Uterus (tissue), 4 donors: ENCODE measurements around the gene ECPAS. TPM values are rescaled to one million over a fixed set of nuclear protein-coding genes. Genes with fewer than 3 reads are reported as not detected.

Experiments used
- DNase-seq, 2 donors: peaks; one replicate each; pipeline ENCODE4 v3.0.0-alpha.2; 2019 to 2020
- H3K27ac ChIP-seq, 2 donors: fragments of 200-600 bp; sonication (generic); 1 replicate in 1 of 2; 2 replicates in 1 of 2; pipeline ENCODE4 v1.5.1; 2016 to 2018
- H3K27me3 ChIP-seq, 2 donors: fragments of 200-600 bp; sonication (generic); one replicate each; pipeline ENCODE4 v1.5.1; 2018 to 2019; ENCODE audit warnings: control low read depth in 1 of 2
- H3K36me3 ChIP-seq, 2 donors: fragments of 200-600 bp; sonication (generic); one replicate each; pipeline ENCODE4 v1.5.1; 2019; ENCODE audit warnings: control low read depth in 1 of 2
- H3K4me1 ChIP-seq, 2 donors: fragments of 200-600 bp; sonication (generic); one replicate each; pipeline ENCODE4 v1.5.1; 2018 to 2019; ENCODE audit warnings: control low read depth in 1 of 2
- H3K4me3 ChIP-seq, 2 donors: fragments of 200-600 bp; sonication (generic); 1 replicate in 1 of 2; 2 replicates in 1 of 2; pipeline ENCODE4 v1.5.1; 2018 to 2019; ENCODE audit warnings: mild to moderate bottlenecking in 1 of 2
- H3K9me3 ChIP-seq, 2 donors: fragments of 200-600 bp; sonication (generic); one replicate each; pipeline ENCODE4 v1.5.1; 2019; ENCODE audit warnings: control low read depth in 1 of 2
- POLR2A ChIP-seq, 2 donors: fragments of 450-650 bp; IDR thresholded peaks; one replicate each; pipeline ENCODE4 v1.6.1; 2016; ENCODE audit warnings: antibody characterized with exemption in 2 of 2, mild to moderate bottlenecking in 1 of 2, moderate library complexity in 1 of 2
- intact Hi-C: fragments of 100-400 bp; cut with DNase I; formaldehyde crosslinking; loops from one replicate; pipeline ENCODE4 v1.15.1; 2023; ENCODE audit warnings: low total_unique reads
- total RNA-seq, 4 donors: library from RNA; depleted of rRNA in 3 of 4; stranded (reverse); fragments of >200 nt in 3 of 4; gene quantifications; one replicate each; pipeline versions ENCODE4 v1.1.0 to v1.2.4, GENCODE V29; 2014 to 2023
- TF ChIP-seq, protein P1 (sequence below), 4 experiments: fragments of 200-600 bp in 2 of 4; fragments of 450-650 bp in 2 of 4; sonication (generic) in 2 of 4; IDR thresholded peaks; one replicate each; pipeline ENCODE4 v1.5.1; 2016 to 2019; ENCODE audit warnings: antibody characterized with exemption in 4 of 4, mild to moderate bottlenecking in 2 of 4, moderate library complexity in 1 of 4
- donor health status: DM: yes; HTN: yes; CAD: no.

ECPAS gene
- total RNA-seq, 4 donors from 2014 or later = 56.1 to 115 (median 84.4) TPM

DNA sequence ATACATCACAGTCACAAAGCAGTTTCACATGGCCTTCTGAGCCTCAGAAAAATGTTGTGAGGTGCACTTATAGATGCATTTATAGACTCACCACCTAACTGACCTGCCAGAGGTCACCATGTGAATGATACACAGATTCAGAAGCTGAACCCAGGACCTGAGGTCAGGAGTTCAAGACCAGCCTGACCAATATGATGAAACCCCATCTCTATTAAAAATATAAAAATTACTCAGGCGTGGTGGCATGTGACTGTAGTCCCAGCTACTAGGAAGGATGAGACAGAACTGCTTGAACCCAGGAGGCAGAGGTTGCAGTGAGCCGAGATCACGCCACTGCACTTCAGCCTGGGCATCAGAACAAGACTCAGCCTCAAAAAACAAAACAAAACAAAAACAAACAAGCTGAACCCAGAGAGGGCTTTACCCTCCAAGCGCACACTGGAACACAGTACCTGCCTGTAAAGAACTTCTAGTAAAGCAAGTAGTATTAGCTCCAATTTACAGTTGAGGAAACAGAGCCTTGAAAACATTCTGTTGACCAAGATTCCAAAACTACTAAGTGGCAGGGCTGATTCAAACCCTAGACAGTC lies 16.3 kb downstream of the ECPAS start:
- Histone ChIP-seq H3K27me3 (no peaks in the 10 kb centered on the region), H3K9me3 (no peaks in the 10 kb centered on the region), H3K27ac (peak overlapping the region in 1 of 2 donors; percentile 14), H3K4me3 (no peak overlapping the region), H3K36me3 (no peaks in the 10 kb centered on the region), H3K4me1 (no peaks in the 10 kb centered on the region)
- intact Hi-C loops = no loop called here
- DNase-seq = no peak
- TF ChIP-seq, protein P1, sequence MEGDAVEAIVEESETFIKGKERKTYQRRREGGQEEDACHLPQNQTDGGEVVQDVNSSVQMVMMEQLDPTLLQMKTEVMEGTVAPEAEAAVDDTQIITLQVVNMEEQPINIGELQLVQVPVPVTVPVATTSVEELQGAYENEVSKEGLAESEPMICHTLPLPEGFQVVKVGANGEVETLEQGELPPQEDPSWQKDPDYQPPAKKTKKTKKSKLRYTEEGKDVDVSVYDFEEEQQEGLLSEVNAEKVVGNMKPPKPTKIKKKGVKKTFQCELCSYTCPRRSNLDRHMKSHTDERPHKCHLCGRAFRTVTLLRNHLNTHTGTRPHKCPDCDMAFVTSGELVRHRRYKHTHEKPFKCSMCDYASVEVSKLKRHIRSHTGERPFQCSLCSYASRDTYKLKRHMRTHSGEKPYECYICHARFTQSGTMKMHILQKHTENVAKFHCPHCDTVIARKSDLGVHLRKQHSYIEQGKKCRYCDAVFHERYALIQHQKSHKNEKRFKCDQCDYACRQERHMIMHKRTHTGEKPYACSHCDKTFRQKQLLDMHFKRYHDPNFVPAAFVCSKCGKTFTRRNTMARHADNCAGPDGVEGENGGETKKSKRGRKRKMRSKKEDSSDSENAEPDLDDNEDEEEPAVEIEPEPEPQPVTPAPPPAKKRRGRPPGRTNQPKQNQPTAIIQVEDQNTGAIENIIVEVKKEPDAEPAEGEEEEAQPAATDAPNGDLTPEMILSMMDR (IDR thresholded peaks at IDR 0.05) = no peak
- TF ChIP-seq POLR2A (IDR thresholded peaks at IDR 0.05) = no peak

DNA sequence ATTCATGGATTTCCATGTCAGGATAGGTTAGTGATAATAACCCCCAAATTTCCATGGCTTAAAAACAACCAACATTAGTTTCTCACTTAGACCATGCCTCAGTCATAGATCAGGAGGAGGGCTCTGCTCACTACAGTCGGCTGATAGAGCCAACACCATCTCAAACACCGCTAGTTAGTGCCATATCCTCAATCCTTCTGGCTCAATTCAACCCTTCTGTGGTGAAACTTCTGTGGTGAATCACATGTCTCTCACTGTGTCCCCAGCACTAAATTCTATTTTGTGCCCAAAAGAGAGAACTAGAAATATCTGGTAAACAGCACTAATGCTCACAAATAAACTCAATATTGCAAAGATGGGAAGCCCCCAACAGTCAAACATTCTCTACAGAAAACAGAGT lies 21.1 kb downstream of the ECPAS start:
- no peak overlapping the region for H3K4me3 ChIP-seq
- no peak overlapping the region for H3K27ac ChIP-seq
- DNase-seq = no peak
- intact Hi-C loops = no loop called here
- no peaks in the 10 kb centered on the region for H3K27me3 ChIP-seq
- H3K36me3 ChIP-seq = no peaks in the 10 kb centered on the region
- no peaks in the 10 kb centered on the region for H3K9me3 ChIP-seq
- TF ChIP-seq, protein P1 (IDR thresholded peaks at IDR 0.05) = no peak
- no peak for TF ChIP-seq POLR2A (IDR thresholded peaks at IDR 0.05)
- peaks cover 0 to 8% of the 10 kb centered on the region in 2 donors for H3K4me1 ChIP-seq

DNA sequence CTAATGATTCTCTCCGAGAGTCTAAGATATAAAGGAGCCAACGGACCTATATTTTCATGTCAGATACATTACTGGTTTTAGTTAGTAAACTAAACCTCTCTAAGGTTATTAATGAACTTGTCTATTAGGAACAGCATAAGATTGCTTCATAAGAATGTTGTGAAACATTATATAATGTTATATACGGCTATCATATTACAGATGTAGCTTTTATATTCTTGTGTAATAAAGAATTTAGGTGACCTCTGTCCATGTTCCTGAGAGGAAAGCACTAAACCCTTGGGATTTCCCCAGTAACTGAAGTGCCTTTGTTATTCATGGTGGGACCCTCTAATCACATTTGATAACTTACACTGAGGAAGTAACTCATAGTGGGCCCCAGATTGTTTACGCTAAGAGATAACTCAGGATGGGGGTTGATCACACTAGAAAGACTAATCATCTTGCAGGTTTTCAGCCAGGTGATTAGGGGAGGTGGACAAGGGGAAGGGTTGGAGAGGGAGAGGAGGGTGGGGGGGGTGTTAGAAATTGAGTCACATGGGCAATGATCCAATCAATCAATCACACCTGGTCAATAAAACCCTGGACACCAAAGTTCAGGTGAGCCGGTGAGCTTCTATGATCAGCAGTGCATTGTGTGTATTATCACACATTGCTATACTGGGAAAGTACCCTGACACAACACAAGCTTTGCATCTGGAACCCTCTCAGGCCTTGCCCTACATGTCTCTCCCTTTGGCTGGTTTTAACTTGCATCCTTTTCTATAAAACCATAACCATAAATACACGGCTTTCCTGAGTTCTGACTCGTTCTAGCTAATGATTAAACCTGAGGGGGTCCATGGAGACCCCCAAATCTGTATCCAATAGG lies 25.8 kb downstream of the ECPAS start:
- no peaks in the 10 kb centered on the region for H3K9me3 ChIP-seq
- H3K27ac ChIP-seq = no peak overlapping the region
- DNase-seq = no peak
- intact Hi-C loops = no loop called here
- TF ChIP-seq, protein P1 (IDR thresholded peaks at IDR 0.05) = no peak
- no peak for TF ChIP-seq POLR2A (IDR thresholded peaks at IDR 0.05)
- no peaks in the 10 kb centered on the region for H3K27me3 ChIP-seq
- H3K4me1 ChIP-seq = peaks cover 0 to 8% of the 10 kb centered on the region in 2 donors
- H3K4me3 ChIP-seq = no peak overlapping the region
- H3K36me3 ChIP-seq = no peaks in the 10 kb centered on the region

DNA sequence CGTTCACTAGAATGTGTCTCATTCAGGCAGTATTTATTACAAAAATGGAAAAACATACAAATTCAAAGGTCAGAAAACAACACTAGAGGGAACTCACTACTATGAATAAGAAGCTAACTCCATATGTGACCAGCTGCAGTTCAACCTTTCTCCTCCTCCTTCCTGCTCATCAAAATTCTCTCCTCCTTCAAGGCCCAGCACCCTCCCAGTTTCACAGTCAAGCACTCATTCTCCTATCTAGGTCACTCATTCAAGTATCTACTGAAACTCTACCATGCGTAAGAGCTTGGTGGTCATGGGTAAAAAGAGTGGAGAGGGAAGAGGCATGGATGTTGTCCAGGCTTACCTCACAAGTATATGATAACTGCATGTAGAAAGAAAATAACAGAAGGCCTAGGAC lies 27.7 kb downstream of the ECPAS start:
- Histone ChIP-seq H3K36me3 (no peaks in the 10 kb centered on the region), H3K27ac (no peak overlapping the region), H3K27me3 (no peaks in the 10 kb centered on the region), H3K4me1 (peaks cover 0 to 8% of the 10 kb centered on the region in 2 donors), H3K9me3 (no peaks in the 10 kb centered on the region), H3K4me3 (no peak overlapping the region)
- intact Hi-C loops = no loop called here
- TF ChIP-seq, protein P1 (IDR thresholded peaks at IDR 0.05) = no peak
- no peak for TF ChIP-seq POLR2A (IDR thresholded peaks at IDR 0.05)
- DNase-seq = no peak

DNA sequence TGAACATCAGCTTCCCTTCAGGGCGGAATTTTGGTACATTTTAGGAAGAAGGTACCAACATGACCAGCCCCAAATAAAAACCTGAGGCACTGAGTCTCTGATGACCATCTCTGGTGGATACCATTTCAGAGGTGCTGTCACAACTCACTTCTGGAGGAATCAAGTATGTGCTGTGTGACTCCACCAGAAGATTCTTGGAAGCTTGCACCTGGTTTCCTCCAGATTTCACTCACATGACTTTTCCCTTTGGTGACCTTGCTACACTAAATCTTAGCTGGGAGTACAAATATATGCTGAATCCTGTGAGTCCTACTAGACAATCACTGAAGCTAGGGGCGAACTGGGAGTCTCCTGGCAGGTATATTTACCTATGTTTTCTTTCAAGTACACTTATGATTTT lies 28.5 kb downstream of the ECPAS start:
- TF ChIP-seq POLR2A (IDR thresholded peaks at IDR 0.05) = no peak
- TF ChIP-seq, protein P1 (IDR thresholded peaks at IDR 0.05) = no peak
- no peak overlapping the region for H3K27ac ChIP-seq
- H3K4me3 ChIP-seq = no peak overlapping the region
- H3K4me1 ChIP-seq = peaks cover 0 to 8% of the 10 kb centered on the region in 2 donors
- H3K36me3 ChIP-seq = no peaks in the 10 kb centered on the region
- H3K9me3 ChIP-seq = no peaks in the 10 kb centered on the region
- intact Hi-C loops = no loop called here
- no peak for DNase-seq
- no peaks in the 10 kb centered on the region for H3K27me3 ChIP-seq
